Renal cortex interstitium (tissue), 11 donors: Measurements from ENCODE around the gene DMRT3. TPM values are rescaled to one million over a fixed set of nuclear protein-coding genes. Genes with fewer than 3 reads are reported as not detected.

ENCODE experiments used
- DNase-seq, 11 donors: peaks; one replicate each; pipeline ENCODE4 v3.0.0-alpha.2; 2013; ENCODE audit warnings: low read depth in 9 of 11, low spot score in 4 of 11; ENCODE audit errors: extremely low read depth in 1 of 11
- polyA plus RNA-seq, 3 donors: library from polyadenylated mRNA; unstranded; fragments of 120-200 nt; gene quantifications; one replicate each; pipeline ENCODE4 v1.2.1, GENCODE V29; 2013; ENCODE audit not compliant: insufficient read length in 3 of 3

Gene DMRT3
- polyA plus RNA-seq, 3 donors = 1.2 to 3.2 (median 1.7) TPM

DNA sequence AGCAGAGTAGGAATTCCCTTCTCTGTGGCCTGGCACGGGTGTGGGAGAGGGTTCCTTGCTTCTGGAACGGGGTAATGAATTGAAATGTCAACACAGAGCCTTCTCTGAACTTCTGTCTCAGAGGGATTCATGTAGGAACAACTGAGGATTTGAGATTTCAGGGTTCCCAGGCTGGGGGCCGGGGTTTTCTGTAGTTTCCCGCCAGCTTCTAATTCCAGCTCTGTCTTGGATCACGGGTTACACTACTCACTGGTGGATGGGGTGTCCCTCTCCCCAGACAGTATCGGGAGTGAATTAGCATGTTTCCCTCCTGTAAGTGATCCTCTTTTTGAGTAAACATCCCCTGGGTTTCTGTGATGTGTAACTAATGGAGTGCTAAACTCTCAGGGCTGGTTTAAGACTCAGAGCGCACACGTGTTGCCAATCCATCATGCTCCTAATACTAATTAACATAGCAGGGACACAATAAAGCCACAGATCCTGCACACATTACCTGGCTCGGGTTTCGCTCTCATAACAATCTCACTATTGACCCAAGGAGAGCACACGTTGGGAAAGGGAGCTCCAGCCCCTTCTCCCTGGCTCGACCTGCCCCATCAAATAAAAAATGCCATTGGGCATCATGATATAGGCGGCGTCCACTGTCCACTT lies 55.6 kb downstream of the DMRT3 start:
- peak in 5 of 11 donors; percentile 53 to 79 (median 72) for DNase-seq

- no peak for DNase-seq
Measured at GRCh38 chr9:1034271-1034670, 57.8 kb downstream of the DMRT3 start.

GRCh38 chr9:1039589-1039988 lies 63.1 kb downstream of the DMRT3 start:
- DNase-seq = no peak

Other genes starting within 250 kb of the DMRT3 start
- under 1 TPM in 2 of 3 donors, not detected in 1; 0.09 to 0.10 TPM for gene DMRT1, start 135.0 kb upstream of the DMRT3 start, polyA plus RNA-seq
- gene DMRT2, start 73.7 kb downstream of the DMRT3 start, polyA plus RNA-seq = 1 to 10 TPM; 1.8 to 4.0 (median 2.0) TPM